GM08714 (cell line): ENCODE measurements around the gene CDKN2B-AS1.

Experiments used
- H3K4me3 ChIP-seq: fragments of 200-500 bp; sonication (Bioruptor generic); 2 replicates; pipeline ENCODE4 v1.5.1; 2014; ENCODE audit warnings: mild to moderate bottlenecking, low read length, inconsistent platforms
- ZNF274 ChIP-seq: IDR thresholded peaks from 2 replicates; pipeline ENCODE4 v1.6.1; 2012; ENCODE audit warnings: mild to moderate bottlenecking, low read depth, low read length

CDKN2B-AS1 gene

GRCh38 chr9:22037954-22038690, 43.5 kb downstream of the CDKN2B-AS1 start:
- no peak overlapping the region for H3K4me3 ChIP-seq
- no peak for TF ChIP-seq ZNF274

DNA sequence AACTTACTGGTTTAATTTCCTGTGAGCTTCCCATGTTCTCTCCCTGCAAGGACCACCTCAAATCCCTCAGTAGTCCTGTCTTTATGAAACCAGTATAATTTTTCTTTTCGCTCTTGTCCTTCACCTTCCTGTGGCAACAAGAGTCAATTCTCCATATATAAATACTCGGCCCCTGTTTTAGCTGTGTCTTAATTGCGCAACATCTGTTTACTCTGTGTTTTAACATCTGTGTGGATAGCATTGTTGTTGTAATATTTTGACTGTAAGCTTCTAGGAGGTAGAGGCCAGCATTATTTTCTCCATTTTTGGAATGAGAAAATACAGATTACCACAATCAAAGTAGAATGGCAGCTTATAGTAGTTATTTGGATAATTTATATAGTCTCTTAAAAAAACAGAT, 44.7 kb downstream of the CDKN2B-AS1 start:
- H3K4me3 ChIP-seq = no peak overlapping the region
- TF ChIP-seq ZNF274 = no peak

GRCh38 chr9:22040760-22041159, 46.2 kb downstream of the CDKN2B-AS1 start:
- TF ChIP-seq ZNF274 = no peak
- H3K4me3 ChIP-seq = no peak overlapping the region

- no peak overlapping the region for H3K4me3 ChIP-seq
- no peak for TF ChIP-seq ZNF274
These were observed 46.8 kb downstream of the CDKN2B-AS1 start for GRCh38 chr9:22041344-22041743.

DNA sequence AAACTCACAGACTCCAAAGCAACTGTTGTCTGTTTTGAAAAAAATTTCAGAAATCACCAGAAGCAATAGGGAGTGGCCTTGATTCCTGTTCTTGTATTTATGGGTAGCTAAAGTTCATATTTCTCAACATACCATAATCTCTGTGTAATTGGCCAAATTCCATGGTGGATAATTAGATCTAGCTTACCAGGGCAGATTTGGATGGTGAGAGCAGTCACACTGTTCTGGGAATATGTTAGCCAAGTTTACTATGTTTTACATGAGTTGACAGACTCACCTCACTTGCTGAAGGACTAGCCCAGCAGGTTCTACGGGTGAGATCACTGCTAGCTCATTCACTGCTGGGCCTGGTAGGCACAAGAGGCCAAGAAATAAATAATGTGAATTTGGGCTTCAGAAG, 47.2 kb downstream of the CDKN2B-AS1 start:
- TF ChIP-seq ZNF274 = no peak
- H3K4me3 ChIP-seq = no peak overlapping the region

- TF ChIP-seq ZNF274 = no peak
- no peak overlapping the region for H3K4me3 ChIP-seq
These were observed 49.3 kb downstream of the CDKN2B-AS1 start for GRCh38 chr9:22043928-22044327.

DNA sequence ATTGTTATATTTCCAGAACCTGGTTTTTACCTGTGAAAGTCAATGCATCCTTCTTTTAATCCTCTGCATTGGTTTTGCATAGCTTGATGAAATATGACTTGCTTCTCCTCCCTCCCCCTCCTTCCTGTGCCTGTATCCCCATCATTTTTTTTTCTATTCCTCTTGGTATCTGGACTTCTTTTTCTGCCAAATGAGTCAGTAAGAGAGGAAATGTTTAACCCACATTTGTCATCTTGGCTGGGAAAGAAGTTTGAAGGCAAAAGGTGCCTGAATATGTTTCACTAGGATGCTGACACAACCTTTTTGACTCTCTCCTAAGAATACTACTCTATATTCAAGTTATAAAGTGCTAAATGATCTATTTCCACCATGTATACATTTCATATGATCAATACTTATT, 50.0 kb downstream of the CDKN2B-AS1 start:
- no peak for TF ChIP-seq ZNF274
- H3K4me3 ChIP-seq = no peak overlapping the region

- no peak for TF ChIP-seq ZNF274
- H3K4me3 ChIP-seq = no peak overlapping the region
These were observed 50.8 kb downstream of the CDKN2B-AS1 start for GRCh38 chr9:22045423-22045822.

- no peak for TF ChIP-seq ZNF274
- H3K4me3 ChIP-seq = no peak overlapping the region
These were observed 51.8 kb downstream of the CDKN2B-AS1 start for GRCh38 chr9:22046243-22046885.

GRCh38 chr9:22047596-22047995, 53.0 kb downstream of the CDKN2B-AS1 start:
- TF ChIP-seq ZNF274 = no peak
- H3K4me3 ChIP-seq = no peak overlapping the region

DNA sequence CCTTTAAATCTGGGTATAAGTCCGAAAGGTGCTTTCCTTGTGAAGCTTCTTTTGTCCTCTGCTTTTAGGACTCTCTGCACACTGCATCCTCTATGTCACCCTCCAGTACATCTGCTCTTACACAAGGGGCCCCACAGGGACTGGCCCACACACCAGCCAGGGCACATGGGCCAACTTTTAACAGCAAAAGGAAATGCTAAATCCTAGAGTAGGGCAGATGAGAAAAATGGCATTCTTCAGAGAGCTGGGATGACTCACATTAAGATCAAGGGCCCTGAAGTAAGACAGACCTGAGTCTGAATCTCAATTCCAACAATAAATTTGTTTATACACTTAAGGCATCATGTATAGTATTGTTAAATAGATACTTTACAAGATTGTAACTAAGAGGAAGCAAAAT, 54.8 kb downstream of the CDKN2B-AS1 start:
- no peak for TF ChIP-seq ZNF274
- H3K4me3 ChIP-seq = no peak overlapping the region

DNA sequence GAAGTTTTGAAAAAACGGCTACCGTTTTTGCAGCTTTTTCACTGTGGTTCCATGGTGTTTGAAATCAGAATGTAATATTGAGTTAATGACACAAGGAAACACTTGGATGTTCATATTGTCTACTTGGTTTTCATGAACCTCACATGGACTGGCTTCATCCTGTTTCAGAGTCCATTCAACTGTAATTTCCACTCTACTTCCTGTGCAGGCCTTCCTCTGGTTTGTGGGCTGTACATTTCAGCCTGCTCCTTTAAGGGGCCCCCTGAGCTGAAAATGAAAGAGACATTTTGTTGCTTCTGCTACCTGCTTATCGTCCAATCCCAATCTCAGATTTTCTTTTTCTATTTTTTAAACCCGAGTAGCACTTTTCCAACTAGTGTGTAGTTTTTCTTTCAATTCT, 56.3 kb downstream of the CDKN2B-AS1 start:
- no peak overlapping the region for H3K4me3 ChIP-seq
- no peak for TF ChIP-seq ZNF274

GRCh38 chr9:22052376-22052945, 57.9 kb downstream of the CDKN2B-AS1 start:
- no peak for TF ChIP-seq ZNF274
- H3K4me3 ChIP-seq = no peak overlapping the region

GRCh38 chr9:22053178-22053577, 58.6 kb downstream of the CDKN2B-AS1 start:
- no peak overlapping the region for H3K4me3 ChIP-seq
- no peak for TF ChIP-seq ZNF274

DNA sequence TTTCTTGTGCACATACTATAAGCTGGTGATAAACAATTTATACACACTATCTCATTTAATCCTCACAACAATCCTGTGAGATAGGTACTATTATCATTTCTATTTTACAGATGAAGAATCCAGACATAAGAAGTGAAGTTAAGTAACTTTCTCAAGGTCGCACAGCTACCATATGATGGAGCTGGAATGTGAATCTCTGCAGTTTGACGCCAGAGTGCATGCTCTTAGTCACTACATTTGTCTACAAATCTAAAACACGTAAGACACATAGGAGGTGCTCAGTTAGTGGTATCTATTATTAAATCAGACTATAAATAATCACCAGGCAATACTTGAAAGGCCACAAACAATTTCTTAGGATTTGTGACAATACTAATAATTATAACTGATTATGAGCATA, 59.5 kb downstream of the CDKN2B-AS1 start:
- no peak for TF ChIP-seq ZNF274
- H3K4me3 ChIP-seq = no peak overlapping the region
